GM12872 (cell line): Measurements from ENCODE around the gene FGD5.

ENCODE experiments used
- TF ChIP-seq, protein P1 (sequence below): IDR thresholded peaks from 3 replicates; pipeline ENCODE4 v1.5.1; 2011; ENCODE audit warnings: low read depth, mild to moderate bottlenecking, low read length, moderate library complexity; ENCODE audit not compliant: insufficient read depth

The FGD5 gene

DNA sequence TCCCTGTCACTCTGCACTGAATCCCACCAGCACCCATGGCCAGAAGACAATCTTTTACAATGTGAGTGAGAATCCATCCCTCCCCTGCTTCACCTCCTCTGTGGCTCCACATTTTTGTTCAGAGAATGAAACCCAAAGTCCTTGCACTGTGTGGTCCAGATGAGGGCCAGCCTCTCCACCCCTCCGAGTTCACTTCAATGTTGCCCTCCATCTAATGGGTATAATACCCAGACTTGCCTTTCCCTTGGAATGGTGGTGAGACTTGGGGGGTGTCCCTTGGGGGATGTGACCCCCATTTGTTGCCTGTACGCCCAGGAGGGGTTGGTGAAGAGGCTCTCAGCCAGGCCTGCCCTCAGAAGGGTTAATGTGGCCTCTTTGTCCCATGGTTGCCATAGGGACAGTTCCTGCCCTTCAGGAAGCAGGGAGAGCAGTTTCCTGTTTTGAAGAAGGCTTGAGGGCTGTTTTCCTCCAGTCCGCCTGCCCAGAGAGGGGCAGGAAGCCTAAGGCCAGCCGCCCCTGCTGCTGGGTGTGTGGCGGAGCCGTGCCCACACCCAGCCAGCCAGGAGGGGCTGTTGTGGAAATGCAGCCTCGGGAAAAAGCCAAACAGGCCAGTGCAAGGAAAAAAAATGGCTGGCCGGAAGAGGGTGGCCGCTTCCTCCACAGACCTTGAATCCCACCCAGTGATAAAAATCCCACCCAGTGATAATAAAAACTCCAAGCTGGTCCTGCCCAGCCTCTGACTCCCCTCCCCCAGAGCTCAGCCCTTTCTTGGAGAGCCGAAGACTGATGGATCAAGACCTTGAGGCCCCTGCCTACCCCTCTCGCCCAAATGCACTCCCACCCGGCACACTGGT, 14.6 kb upstream of the FGD5 start:
- TF ChIP-seq, protein P1, sequence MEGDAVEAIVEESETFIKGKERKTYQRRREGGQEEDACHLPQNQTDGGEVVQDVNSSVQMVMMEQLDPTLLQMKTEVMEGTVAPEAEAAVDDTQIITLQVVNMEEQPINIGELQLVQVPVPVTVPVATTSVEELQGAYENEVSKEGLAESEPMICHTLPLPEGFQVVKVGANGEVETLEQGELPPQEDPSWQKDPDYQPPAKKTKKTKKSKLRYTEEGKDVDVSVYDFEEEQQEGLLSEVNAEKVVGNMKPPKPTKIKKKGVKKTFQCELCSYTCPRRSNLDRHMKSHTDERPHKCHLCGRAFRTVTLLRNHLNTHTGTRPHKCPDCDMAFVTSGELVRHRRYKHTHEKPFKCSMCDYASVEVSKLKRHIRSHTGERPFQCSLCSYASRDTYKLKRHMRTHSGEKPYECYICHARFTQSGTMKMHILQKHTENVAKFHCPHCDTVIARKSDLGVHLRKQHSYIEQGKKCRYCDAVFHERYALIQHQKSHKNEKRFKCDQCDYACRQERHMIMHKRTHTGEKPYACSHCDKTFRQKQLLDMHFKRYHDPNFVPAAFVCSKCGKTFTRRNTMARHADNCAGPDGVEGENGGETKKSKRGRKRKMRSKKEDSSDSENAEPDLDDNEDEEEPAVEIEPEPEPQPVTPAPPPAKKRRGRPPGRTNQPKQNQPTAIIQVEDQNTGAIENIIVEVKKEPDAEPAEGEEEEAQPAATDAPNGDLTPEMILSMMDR: no peak

DNA sequence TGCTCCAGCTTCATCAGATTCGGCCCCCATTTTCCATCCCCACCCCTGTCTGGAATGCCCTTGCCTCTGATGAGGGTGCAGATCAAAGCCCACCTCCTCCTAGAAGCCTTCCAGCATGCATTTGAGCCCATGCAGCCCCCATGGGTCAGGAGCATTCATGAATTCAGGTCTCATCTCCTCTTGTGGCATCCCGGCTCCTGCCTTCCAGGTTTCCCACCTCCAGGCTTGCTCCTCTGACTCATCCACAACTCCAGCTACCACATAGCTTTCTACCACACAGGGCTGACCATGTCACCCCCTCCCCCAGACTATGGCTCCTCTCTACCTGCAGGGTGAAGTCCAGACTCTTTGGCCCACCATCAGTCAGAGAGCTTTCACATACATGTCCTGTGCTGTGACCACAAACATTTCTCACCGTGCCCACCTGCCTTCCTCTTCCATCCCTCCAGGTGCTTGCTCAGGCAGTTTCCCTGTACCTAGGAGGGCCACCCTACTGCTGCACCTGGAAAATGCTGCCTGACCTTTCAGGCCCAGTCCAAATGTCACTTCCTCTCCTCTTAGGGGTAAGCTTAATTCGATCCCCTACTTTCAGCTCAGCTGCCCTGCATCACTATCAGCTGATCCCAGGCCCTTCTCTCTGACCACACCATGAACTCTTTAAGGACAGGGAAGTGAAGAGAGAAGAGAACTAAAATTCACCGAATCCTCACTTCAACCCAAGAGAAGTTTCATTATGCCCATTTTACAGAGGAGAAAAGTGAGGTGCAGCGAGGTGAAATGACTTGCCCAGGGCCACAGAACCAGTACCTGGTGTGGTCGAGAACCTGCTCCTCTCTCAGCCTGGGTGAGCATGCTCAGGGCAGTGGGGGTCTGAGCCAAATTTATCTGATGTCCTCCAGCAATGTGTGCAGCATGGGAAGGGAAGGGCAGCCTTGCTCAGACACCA, 13.7 kb upstream of the FGD5 start:
- TF ChIP-seq, protein P1: no peak

DNA sequence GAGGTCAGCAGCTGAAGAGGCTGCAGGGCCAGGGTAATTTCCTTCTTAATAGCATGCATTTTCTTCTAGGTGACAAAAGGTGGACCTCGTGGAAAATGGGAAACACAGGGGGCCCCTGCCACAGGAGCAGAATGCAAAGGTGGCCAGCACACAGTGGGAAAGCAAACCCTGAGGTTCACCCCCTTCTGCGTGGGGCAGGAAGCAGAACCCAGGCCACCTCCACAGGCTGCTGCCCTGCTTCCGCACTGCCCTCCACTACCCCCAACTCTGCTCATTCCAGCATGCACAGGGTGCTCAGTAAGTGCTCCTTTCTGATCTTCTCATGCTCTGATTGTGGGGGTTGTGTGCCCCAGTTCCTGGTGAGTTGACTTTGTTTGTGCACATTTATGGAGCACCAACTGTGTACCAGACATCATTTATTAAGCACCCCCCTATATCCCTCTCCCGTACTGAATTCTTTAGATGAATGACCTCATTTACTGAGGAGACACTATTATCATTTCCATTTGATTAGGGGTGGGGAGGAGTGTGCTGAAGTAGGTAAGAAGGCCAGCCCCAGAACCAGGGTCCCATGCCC, 12.7 kb upstream of the FGD5 start:
- TF ChIP-seq, protein P1: no peak

DNA sequence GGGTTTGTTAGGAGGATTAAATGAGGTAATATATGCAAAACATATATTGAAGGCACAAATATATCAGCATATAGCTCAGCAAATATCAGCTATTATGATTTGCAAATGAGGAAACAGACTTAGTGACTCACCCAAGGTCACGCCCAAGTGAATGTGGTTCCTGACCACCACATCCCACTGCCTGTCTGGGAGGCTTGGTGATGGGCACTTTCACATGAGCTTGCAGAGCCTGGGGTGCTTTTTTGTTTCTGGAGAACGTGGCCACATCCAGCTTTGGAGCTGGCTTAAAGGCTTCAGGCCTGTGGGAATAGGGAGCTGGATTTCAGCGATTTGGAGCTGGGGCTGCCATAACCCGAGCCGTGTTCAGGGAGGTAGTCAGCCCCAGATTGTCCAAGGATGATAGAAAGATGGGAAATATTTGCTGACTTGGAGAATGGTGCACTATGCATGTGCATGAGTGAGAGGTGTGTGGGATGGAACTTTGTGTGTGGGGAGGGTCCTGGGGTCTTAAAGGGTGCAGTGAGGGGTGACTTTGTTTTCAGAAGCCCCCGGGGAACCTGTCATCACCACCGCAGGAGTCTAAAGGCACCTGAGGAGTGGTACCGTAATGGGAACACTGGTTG, 12.0 kb upstream of the FGD5 start:
- TF ChIP-seq, protein P1: no peak

DNA sequence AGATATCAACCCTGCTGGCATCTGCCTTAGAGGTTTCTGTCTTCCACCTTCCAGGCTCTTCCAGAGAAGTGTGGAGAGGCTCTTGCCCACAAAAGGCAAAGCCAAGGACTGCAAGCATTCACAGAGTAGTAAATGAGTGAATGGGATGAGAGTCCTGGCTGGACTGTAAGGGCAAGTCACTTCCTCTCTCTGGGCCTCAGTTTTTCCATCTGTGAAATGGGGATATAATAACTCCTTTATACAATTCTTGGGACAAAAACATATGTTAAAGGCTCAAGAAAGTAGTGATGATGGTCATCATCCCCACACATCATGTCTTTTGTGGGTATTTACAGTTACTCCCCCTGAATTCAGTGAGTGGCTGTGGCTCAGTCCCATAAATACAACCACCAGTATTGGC, 10.7 kb upstream of the FGD5 start:
- TF ChIP-seq, protein P1: no peak

DNA sequence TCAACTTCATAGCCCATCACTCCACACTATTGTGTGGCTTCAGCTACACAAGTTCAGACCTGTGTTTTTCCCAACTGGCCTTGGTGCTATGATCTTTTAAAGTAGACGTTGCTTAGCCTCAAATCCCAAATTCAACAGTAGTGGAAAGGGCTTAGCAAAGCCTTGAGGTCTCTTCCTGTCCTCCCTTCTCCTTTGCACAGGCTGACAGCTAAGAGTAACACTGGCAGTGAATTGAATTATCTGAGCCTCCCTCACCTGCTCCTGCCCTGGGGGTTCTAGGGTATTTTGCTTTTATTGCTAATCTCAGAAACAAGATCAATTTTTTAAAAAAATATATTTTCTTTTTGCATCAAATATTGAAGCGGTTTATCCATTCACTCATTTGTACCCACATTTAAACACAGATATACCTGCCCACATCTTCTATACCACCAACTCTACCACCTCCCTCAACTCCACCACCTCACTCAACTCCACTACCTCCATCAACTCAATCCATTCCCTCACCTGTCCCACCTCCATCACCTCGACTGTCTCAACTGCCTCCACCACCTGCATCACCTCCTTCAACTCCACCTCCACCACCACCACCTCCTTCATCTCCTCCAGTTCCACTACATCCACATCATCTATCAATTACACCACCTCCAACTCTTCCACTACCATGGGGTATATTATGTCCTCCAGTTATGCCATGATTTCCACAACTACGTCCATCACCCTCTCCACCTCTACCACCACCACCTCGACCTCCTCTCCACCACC, 10.1 kb upstream of the FGD5 start:
- TF ChIP-seq, protein P1: no peak
